Pons (tissue), 1 donor: ENCODE results near the gene FBXO47.

Source experiments
- DNase-seq: peaks from one replicate; pipeline ENCODE4 v3.0.0-alpha.2; 2016; ENCODE audit warnings: low spot score

FBXO47 gene

GRCh38 chr17:38900978-38901656 lies 66.1 kb downstream of the FBXO47 start:
- DNase-seq = peak; percentile 22

- DNase-seq = no peak
These were observed 67.8 kb downstream of the FBXO47 start for GRCh38 chr17:38899421-38899820.

DNA sequence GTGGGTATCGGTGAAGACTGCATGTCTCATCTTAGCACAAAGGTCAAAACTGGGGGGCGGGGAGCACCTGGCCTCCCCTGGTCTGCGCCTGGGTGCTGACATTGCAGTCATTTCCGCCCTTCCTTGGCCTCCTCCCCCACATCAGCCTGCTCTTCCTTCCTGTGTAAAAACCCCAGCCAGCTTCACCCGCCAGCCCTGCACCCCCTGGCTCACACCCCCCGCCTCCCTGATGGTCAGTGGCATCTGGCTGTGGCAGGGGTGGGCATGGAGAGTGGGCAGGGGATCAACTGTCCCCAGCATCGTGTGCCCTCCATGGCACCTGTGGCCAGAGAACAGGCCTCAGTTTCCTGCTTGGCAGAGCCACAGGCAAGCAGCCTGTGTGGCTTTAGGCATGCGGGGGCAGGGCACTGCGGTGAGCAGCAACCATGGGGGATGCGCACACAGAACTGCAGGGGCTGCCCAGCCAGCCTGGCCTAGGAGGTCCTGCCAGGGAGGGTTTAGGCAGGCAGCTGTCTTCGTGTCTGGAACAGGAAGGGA lies 68.3 kb downstream of the FBXO47 start:
- no peak for DNase-seq

DNA sequence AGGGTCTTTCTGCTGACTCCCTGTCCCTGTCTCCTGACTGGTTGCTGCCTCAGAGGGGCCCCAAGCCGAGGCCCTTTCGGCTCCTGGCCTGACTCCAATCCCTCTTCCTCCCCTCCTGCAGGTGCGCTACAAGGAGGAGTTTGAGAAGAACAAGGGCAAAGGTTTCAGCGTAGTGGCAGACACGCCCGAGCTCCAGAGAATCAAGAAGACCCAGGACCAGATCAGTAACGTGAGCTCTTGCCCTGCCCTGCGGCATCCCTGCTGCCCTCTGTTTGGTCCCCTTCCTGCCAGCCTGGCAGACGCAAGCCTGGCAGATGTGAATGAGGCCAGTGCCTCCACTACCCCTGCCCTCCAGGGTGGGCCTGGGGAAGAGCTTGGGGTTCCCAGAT lies 68.9 kb downstream of the FBXO47 start:
- no peak for DNase-seq

- DNase-seq = peak; percentile 30
These were observed 69.4 kb downstream of the FBXO47 start for GRCh38 chr17:38897671-38898290.

DNA sequence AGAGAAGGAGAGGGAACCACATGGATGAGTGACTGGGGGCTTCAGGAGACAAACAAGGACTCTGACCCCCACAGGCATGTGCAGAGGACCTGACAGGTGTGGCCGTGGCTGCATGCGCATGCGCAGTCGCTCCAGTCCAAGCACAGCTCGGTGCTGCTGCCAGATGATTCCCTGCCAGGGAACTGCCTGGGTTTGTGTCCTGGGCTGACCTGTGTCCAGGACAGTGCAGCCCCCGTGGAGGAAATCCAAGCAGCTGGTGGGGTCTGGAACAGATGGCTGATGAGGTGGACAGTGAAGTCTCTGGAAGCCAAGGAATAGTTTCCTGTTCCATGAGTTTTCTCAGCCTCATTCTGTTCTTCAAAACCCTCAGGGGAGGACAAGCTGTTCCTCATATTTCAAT lies 70.0 kb downstream of the FBXO47 start:
- DNase-seq = peak; percentile 24

DNA sequence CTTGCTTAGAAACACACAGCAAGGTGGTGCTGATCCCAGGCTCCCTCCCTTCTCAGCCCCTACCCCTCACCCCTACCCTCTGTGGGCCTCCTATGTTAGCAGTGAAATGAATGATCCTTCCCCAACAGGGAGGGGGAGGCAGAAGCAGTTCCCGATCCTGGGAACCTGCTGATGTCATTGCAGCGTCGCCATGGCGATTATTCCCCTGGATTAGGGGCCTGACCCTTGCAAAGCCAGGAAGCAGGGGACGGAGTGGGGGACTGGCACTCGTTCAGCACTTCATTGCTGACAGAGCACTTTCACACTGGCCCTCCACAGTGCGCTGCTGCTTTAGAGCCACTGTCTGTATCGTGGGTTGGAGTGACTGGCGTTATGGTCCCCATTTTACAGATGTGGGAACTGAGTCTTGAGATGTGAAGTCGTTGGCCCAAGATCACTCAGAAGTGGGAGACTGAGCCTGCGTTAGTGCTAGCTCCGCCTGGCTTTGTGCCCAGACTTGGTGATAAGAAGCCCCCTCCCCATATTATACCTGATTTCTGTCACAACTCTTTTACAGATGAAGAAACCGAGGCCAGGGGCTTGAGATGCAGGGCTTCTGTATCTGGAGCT lies 70.8 kb downstream of the FBXO47 start:
- no peak for DNase-seq

- no peak for DNase-seq
These were observed 72.9 kb downstream of the FBXO47 start for GRCh38 chr17:38894276-38894675.

GRCh38 chr17:38893607-38894006 lies 73.6 kb downstream of the FBXO47 start:
- DNase-seq = peak; percentile 62

DNA sequence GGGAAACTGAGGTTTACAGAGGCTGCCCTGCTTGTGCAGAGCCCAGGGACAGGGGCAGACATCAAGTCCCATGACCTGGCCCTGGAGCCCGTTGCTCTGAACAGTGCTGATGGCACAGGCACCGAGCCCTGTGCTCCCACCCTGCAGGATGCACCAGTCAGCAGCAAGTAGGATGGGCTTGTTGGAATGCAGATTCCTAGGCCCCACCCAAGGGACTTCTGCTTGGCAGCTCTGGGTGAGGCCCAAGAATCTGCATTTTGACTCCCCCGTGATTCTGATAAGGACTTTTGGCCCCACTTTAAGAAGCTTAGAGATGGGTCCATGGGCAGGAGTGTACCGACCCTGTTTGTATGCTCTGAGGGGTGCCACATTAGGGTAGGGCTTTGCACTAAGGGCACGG lies 74.1 kb downstream of the FBXO47 start:
- no peak for DNase-seq

GRCh38 chr17:38892620-38893019 lies 74.6 kb downstream of the FBXO47 start:
- DNase-seq = no peak

DNA sequence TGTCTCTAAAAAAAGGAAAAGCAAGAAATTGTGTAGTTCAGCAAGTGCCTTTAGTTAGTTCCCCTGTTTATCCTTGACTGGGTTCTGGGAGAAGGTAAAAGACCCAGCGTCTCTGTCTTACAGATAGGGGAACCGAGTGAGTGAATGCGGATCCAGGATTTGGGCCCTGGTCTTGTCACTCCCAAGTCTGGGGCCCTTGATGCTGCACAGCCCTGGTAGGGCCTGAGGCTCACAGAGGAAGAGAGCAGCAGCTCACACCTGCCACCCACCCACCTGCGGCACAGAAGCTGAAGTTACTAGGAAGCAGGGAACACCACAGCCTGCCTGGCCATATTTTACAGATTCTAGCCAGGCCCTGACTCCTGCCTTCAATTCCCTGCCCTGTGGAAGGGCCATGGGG lies 75.1 kb downstream of the FBXO47 start:
- no peak for DNase-seq

DNA sequence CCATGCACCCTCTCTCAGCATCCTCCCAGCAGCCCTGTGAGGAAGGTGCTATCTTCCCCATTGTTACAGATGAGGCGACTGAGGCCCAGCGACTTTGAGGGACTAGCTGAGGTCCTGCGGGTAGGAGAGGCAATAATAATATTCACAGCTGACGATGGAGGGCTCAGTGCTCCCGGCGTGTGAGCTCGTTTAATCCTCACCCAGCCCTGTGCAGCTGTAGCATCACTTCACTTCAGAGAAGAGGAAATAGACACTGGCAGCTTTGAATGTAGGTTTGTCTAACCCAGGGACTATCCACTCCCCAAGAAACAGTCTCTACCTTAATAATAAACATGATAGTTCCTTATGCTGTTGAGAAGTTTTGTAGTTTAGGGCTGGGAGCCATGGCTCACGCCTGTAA lies 75.8 kb downstream of the FBXO47 start:
- DNase-seq = no peak

DNA sequence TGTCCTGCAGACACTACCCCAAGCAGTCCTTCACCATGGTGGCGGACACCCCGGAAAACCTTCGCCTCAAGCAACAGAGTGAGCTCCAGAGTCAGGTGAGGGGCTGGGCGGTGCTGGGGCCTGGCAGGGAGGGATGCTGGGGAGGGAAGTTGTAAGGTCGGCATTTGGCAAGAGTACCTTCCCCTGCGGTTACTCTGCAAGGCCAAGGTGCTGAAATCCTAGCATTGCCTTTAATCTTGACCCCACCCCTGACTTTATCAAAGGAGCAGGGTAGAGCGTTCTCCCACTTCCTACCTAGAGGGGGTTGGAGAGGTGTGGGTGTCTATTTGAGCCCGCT lies 76.8 kb downstream of the FBXO47 start:
- DNase-seq = no peak

- DNase-seq = no peak
These were observed 77.3 kb downstream of the FBXO47 start for GRCh38 chr17:38889745-38890409.

- DNase-seq = no peak
These were observed 78.4 kb downstream of the FBXO47 start for GRCh38 chr17:38888842-38889241.

GRCh38 chr17:38886643-38887010 lies 80.6 kb downstream of the FBXO47 start:
- no peak for DNase-seq
